Neural cell (in vitro differentiated cells): ENCODE results near the gene KPNA1. TPM values are rescaled to one million over a fixed set of nuclear protein-coding genes. Genes with fewer than 3 reads are reported as not detected.

Experiments used
- H2AFZ ChIP-seq: fragments of 200-600, 300-800 bp; sonication (generic), shearing (Covaris generic); 2 replicates; pipeline ENCODE4 v1.6.0; 2014; ENCODE audit warnings: low read depth, mild to moderate bottlenecking, antibody characterized with exemption, low read length, moderate library complexity
- H3F3A ChIP-seq: fragments of 200-600 bp; shearing (Covaris generic); 2 replicates; pipeline ENCODE4 v1.6.1; 2016; ENCODE audit warnings: mild to moderate bottlenecking, moderate library complexity, mixed read lengths, antibody characterized with exemption, low read length; ENCODE audit not compliant: insufficient read depth, poor library complexity, severe bottlenecking
- H3K27ac ChIP-seq: fragments of 200-600, 300-800 bp; sonication (generic), shearing (Covaris generic); 2 replicates; pipeline ENCODE4 v1.5.1; 2014; ENCODE audit warnings: mild to moderate bottlenecking, low read length, moderate library complexity
- H3K27me3 ChIP-seq: fragments of 300-800, 200-600 bp; sonication (generic), shearing (Covaris generic); 2 replicates; pipeline ENCODE4 v1.6.0; 2014; ENCODE audit warnings: mild to moderate bottlenecking, low read depth, low read length, moderate library complexity; ENCODE audit not compliant: insufficient read depth
- H3K36me3 ChIP-seq: fragments of 300-800, 200-600 bp; sonication (generic), shearing (Covaris generic); 2 replicates; pipeline ENCODE4 v1.5.1; 2014; ENCODE audit warnings: mild to moderate bottlenecking, antibody characterized with exemption, low read length, moderate library complexity; ENCODE audit not compliant: insufficient read depth
- H3K4me2 ChIP-seq: fragments of 300-800, 200-600 bp; sonication (generic), shearing (Covaris generic); 2 replicates; pipeline ENCODE4 v1.6.0; 2014; ENCODE audit warnings: mild to moderate bottlenecking, low read length
- H3K4me3 ChIP-seq: fragments of 300-800, 200-600 bp; sonication (generic), shearing (Covaris generic); 2 replicates; pipeline ENCODE4 v1.5.1; 2014; ENCODE audit warnings: mild to moderate bottlenecking, low read length, moderate library complexity
- H3K79me2 ChIP-seq: fragments of 200-600 bp; shearing (Covaris generic); replicated peaks from 2 replicates; pipeline ENCODE4 v1.6.0; 2014; ENCODE audit warnings: mild to moderate bottlenecking, low read length, moderate library complexity; ENCODE audit not compliant: insufficient read depth
- H3K9ac ChIP-seq: fragments of 300-800, 200-600 bp; sonication (generic), shearing (Covaris generic); 2 replicates; pipeline ENCODE4 v1.6.1; 2016; ENCODE audit warnings: mild to moderate bottlenecking, low read length, mixed read lengths
- H3K9me2 ChIP-seq: fragments of 200-600 bp; shearing (Covaris generic); 2 replicates; pipeline ENCODE4 v1.6.1; 2016; ENCODE audit warnings: mild to moderate bottlenecking, low read length, mixed read lengths; ENCODE audit not compliant: insufficient read depth
- H3K9me3 ChIP-seq: fragments of 200-600, 300-800 bp; sonication (generic), shearing (Covaris generic); 2 replicates; pipeline ENCODE4 v1.6.1; 2016; ENCODE audit warnings: mild to moderate bottlenecking, mixed run types, low read length, moderate library complexity, mixed read lengths
- H4K20me1 ChIP-seq: fragments of 200-600 bp; shearing (Covaris generic); 2 replicates; pipeline ENCODE4 v1.6.1; 2016; ENCODE audit warnings: mild to moderate bottlenecking, mixed run types; ENCODE audit not compliant: insufficient read depth
- CTCF ChIP-seq: fragments of 450-650 bp; IDR thresholded peaks from 2 replicates; pipeline ENCODE4 v1.5.1; 2014; ENCODE audit warnings: antibody characterized with exemption, mild to moderate bottlenecking, moderate library complexity; ENCODE audit not compliant: poor library complexity, severe bottlenecking
- EP300 ChIP-seq: fragments of 450-650 bp; conservative IDR thresholded peaks from 2 replicates; pipeline ENCODE4 v1.6.1; 2014; ENCODE audit warnings: antibody characterized with exemption, mild to moderate bottlenecking, moderate library complexity; ENCODE audit not compliant: poor library complexity, severe bottlenecking
- EZH2 ChIP-seq: fragments of 200-600, 300-800 bp; shearing (Covaris generic), sonication (generic); IDR thresholded peaks from 2 replicates; pipeline ENCODE4 v1.6.1; 2014; ENCODE audit warnings: antibody characterized with exemption, low read length, borderline replicate concordance, mild to moderate bottlenecking; ENCODE audit not compliant: insufficient read depth, poor library complexity, severe bottlenecking
- MXI1 ChIP-seq: fragments of 450-650 bp; conservative IDR thresholded peaks from 2 replicates; pipeline ENCODE4 v1.6.1; 2014; ENCODE audit warnings: antibody characterized with exemption, mild to moderate bottlenecking; ENCODE audit not compliant: poor library complexity, severe bottlenecking
- POLR2AphosphoS5 ChIP-seq: IDR thresholded peaks from 2 replicates; pipeline ENCODE4 v1.6.1; 2012
- RAD21 ChIP-seq: fragments of 450-650 bp; conservative IDR thresholded peaks from 2 replicates; pipeline ENCODE4 v1.6.1; 2014; ENCODE audit warnings: antibody characterized with exemption, mild to moderate bottlenecking, moderate library complexity
- REST ChIP-seq: IDR thresholded peaks from 2 replicates; pipeline ENCODE4 v1.6.1; 2012; ENCODE audit warnings: borderline replicate concordance
- SMC3 ChIP-seq: fragments of 450-650 bp; conservative IDR thresholded peaks from 2 replicates; pipeline ENCODE4 v1.6.1; 2014; ENCODE audit warnings: antibody characterized with exemption, mild to moderate bottlenecking, moderate library complexity; ENCODE audit not compliant: poor library complexity
- TAF1 ChIP-seq: IDR thresholded peaks from 2 replicates; pipeline ENCODE4 v1.6.1; 2012; ENCODE audit warnings: low read depth
- polyA plus RNA-seq: library from polyadenylated mRNA; depleted of rRNA; stranded (reverse); fragments of >200 nt; gene quantifications from 2 replicates; pipeline ENCODE4 v1.2.3, GENCODE V29; 2014

The KPNA1 gene
- polyA plus RNA-seq, 1 donor from 2014 or later, result 35.8 TPM

GRCh38 chr3:122498152-122498551 lies 16.6 kb downstream of the KPNA1 start:
- Histone ChIP-seq H3K27me3 (no peaks in the 10 kb centered on the region), H3F3A (no peaks in the 10 kb centered on the region), H3K79me2 (peaks cover 25% of the 10 kb centered on the region), H3K9me3 (no peaks in the 10 kb centered on the region), H3K36me3 (peaks cover 1% of the 10 kb centered on the region), H4K20me1 (no peaks in the 10 kb centered on the region), H2AFZ (no peak overlapping the region), H3K9ac (no peak overlapping the region), H3K27ac (no peak overlapping the region), H3K4me2 (no peak overlapping the region), H3K9me2 (no peaks in the 10 kb centered on the region), H3K4me3 (no peak overlapping the region)
- TF ChIP-seq MXI1, result no peak

DNA sequence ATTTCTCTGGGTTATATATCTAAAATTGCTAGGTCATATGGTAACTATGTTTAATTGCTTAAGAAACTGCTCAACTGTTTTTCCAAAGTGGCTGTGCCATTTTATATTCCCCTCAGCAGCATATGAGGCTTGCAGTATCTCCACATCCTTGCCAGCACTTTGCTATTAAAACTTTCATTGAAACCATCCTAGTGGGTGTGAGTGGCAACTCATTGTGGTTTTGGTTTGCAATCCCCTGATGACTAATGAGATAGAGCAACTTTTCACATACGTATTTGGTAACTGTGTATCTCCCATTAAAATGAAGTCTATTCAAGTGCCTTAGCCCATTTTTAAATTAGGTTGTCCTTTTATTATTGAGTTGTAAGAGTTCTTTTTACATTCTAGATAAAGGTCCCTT lies 17.3 kb downstream of the KPNA1 start:
- Histone ChIP-seq H3K79me2 (peaks cover 17% of the 10 kb centered on the region), H3K36me3 (peaks cover 2% of the 10 kb centered on the region), H3F3A (no peaks in the 10 kb centered on the region), H3K4me3 (no peak overlapping the region), H4K20me1 (no peaks in the 10 kb centered on the region), H3K27ac (no peak overlapping the region), H3K27me3 (no peaks in the 10 kb centered on the region), H3K9me2 (no peaks in the 10 kb centered on the region), H3K4me2 (no peak overlapping the region), H2AFZ (no peak overlapping the region), H3K9ac (no peak overlapping the region), H3K9me3 (no peaks in the 10 kb centered on the region)
- no peak for TF ChIP-seq RAD21
- no peak for TF ChIP-seq EP300
- TF ChIP-seq EZH2, result no peak
- no peak for TF ChIP-seq SMC3
- no peak for TF ChIP-seq MXI1

DNA sequence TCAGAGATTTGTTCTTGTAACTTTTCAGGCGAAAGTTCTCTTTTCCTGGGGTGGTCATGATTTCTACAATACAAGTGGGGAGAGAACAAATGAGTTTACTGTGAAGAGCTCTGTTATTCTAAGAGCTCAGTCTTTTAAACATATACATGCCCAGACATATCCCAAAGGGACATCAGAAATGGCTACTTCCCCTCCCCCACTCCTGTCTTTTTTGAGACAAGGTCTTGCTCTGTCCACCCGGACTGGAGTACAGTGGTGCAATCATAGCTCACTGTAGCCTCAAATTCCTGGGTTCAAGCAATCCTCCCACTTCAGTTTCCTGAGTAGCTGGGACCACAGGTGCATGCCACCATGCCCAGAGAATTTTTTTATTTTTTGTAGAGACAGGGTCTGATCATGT lies 18.2 kb downstream of the KPNA1 start:
- Histone ChIP-seq H3K9me3 (no peaks in the 10 kb centered on the region), H3K79me2 (peaks cover 8% of the 10 kb centered on the region), H3K9me2 (no peaks in the 10 kb centered on the region), H3K36me3 (peaks cover 2% of the 10 kb centered on the region), H2AFZ (no peak overlapping the region), H3K9ac (no peak overlapping the region), H3K27me3 (no peaks in the 10 kb centered on the region), H3K27ac (no peak overlapping the region), H4K20me1 (no peaks in the 10 kb centered on the region), H3F3A (no peaks in the 10 kb centered on the region), H3K4me2 (no peak overlapping the region), H3K4me3 (no peak overlapping the region)
- no peak for TF ChIP-seq SMC3
- TF ChIP-seq POLR2AphosphoS5, result no peak
- TF ChIP-seq REST, result no peak
- no peak for TF ChIP-seq MXI1
- no peak for TF ChIP-seq EP300
- no peak for TF ChIP-seq CTCF
- no peak for TF ChIP-seq TAF1
- TF ChIP-seq EZH2, result no peak
- TF ChIP-seq RAD21, result no peak
